LNCaP clone FGC (cell line): ENCODE measurements around the gene GALNT5.

Experiments
- DNase-seq: peaks from one replicate; pipeline ENCODE4 v3.0.0-alpha.2; 2011; ENCODE audit warnings: low read depth
- H3K4me3 ChIP-seq: 2 replicates; pipeline ENCODE4 v1.5.1; 2011; ENCODE audit warnings: mild to moderate bottlenecking, low read depth, low read length, control low read depth
- CTCF ChIP-seq: IDR thresholded peaks from 2 replicates; pipeline ENCODE4 v1.5.1; 2012; ENCODE audit warnings: mild to moderate bottlenecking; ENCODE audit not compliant: control insufficient read depth, insufficient read depth; ENCODE audit errors: extremely low read depth

The GALNT5 gene

GRCh38 chr2:157320409-157320808 is 62.9 kb downstream of the GALNT5 start:
- no peak overlapping the region for H3K4me3 ChIP-seq
- no peak for DNase-seq
- TF ChIP-seq CTCF: no peak

- no peak for TF ChIP-seq CTCF
Measured at GRCh38 chr2:157321466-157321865, 64.0 kb downstream of the GALNT5 start.

GRCh38 chr2:157322432-157322831 is 64.9 kb downstream of the GALNT5 start:
- TF ChIP-seq CTCF: no peak
- no peak for DNase-seq

More at GRCh38 chr2:157321466-157321865, 64.0 kb downstream of the GALNT5 start:
- no peak for DNase-seq
- H3K4me3 ChIP-seq: no peak overlapping the region

GRCh38 chr2:157324331-157324843 is 66.9 kb downstream of the GALNT5 start:
- TF ChIP-seq CTCF: no peak
- H3K4me3 ChIP-seq: no peak overlapping the region
- DNase-seq: no peak

More at GRCh38 chr2:157322432-157322831, 64.9 kb downstream of the GALNT5 start:
- no peak overlapping the region for H3K4me3 ChIP-seq

- no peak within 1 kb of the TSS for H3K4me3 ChIP-seq
- no peak for DNase-seq
- no peak for TF ChIP-seq CTCF
Measured at GRCh38 chr2:157325786-157326185, 68.3 kb downstream of the GALNT5 start, which contains the start of gene ERMN. TSS of gene ERMN (minus strand) at chr2:157325824. CDS start at chr2:157325642, 182 bp downstream.

- no peak for DNase-seq
- no peak for TF ChIP-seq CTCF
- no peak overlapping the region for H3K4me3 ChIP-seq
Measured at GRCh38 chr2:157326698-157327097, 69.2 kb downstream of the GALNT5 start.

- H3K4me3 ChIP-seq: no peak overlapping the region
- no peak for DNase-seq
- TF ChIP-seq CTCF: no peak
Measured at GRCh38 chr2:157327200-157327599, 69.7 kb downstream of the GALNT5 start.
